Activated T-cell treated with anti-CD3 and anti-CD28 coated beads, Interleukin-2, amount 50 U/mL, for 24 hours (primary cell): ENCODE results near the gene TMEM120A.

Experiments
- DNase-seq: peaks from one replicate; pipeline ENCODE4 v3.0.0-alpha.2; 2020
- H3K27ac Mint-ChIP-seq: 2 replicates; pipeline ENCODE4 v1.8.0; 2020; ENCODE audit warnings: mild to moderate bottlenecking, mixed read lengths
- H3K27me3 Mint-ChIP-seq: 2 replicates; pipeline ENCODE4 v1.8.0; 2020; ENCODE audit warnings: mixed read lengths
- H3K36me3 Mint-ChIP-seq: 2 replicates; pipeline ENCODE4 v1.8.0; 2020; ENCODE audit warnings: low read depth, mixed read lengths
- H3K4me1 Mint-ChIP-seq: 2 replicates; pipeline ENCODE4 v1.8.0; 2020; ENCODE audit warnings: low read depth, mixed read lengths
- H3K4me3 Mint-ChIP-seq: 2 replicates; pipeline ENCODE4 v1.8.0; 2020; ENCODE audit warnings: mild to moderate bottlenecking, moderate library complexity, mixed read lengths
- H3K9me3 Mint-ChIP-seq: 2 replicates; pipeline ENCODE4 v1.8.0; 2020; ENCODE audit warnings: mixed read lengths

Gene TMEM120A

DNA sequence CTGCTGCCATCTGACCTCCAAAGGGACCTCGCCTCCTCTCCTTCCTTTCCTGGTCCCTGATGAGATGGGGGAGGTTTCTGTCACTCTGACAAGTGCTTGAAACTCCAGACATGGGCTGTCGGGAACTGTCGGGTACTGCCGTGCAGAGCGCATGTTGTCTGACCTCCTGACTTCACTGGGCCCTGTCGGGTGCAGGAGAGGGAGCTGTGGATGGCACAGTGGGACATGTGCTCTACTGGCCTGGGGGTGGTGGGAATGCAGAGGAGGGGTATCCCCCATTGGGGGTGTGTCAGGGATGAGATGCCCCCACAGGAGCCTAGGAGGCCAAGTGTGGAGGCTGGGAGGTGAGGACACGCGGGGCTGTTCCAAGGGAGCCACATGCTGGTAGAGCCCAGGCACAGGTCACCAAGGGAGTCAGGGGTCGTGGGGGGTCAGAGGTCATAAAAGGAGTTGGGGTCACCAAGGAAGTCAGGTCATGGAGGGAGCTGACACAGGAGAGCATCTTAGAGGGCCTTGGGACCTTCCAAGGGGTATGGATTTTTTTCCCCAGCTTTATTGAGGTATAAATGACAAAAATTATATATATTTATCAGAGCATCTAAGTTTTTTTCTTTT, 30.9 kb downstream of the TMEM120A start:
- Mint-ChIP-seq H3K36me3 (peaks cover 42% of the 10 kb centered on the region), H3K9me3 (no peaks in the 10 kb centered on the region), H3K27ac (no peak overlapping the region), H3K27me3 (no peaks in the 10 kb centered on the region), H3K4me1 (no peaks in the 10 kb centered on the region), H3K4me3 (no peak overlapping the region)
- DNase-seq: no peak

DNA sequence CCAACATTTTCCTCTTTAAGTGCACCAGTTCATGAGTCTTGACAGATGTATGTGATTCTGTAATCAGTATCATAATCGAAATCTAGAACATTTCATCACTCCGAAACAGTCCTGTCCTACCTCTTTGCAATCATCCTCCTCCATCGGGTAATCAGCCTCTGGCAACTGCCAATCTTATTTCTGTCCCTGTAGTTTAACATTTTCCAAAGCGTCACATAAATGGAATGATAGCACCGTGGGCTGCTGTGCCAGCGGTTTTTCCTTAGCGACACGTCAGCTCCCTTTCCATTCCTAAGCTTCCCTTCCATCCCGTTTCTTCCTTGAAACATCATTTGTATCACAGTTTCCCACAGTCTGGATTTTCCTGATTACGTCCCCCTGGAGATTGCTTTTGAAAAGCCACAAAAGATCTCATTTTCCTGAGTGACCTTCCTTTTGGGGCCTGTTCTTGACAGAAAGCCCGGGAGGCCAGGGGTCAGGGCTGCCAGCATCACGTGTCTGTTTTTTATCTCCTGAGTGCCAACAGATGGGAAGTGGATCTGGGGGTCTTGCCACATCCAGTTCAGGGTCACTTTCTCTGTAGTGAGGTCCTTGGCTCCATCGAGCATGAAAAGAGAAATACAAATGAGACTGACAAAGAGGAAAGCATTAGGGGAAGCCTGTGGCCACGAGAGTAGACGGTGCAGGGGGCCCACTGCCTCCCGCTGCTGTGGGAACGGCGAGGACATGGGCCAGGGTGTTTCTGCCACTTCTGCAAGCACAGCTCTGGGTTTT, 31.6 kb downstream of the TMEM120A start:
- H3K27ac Mint-ChIP-seq: no peak overlapping the region
- H3K4me3 Mint-ChIP-seq: no peak overlapping the region
- no peak for DNase-seq
- H3K36me3 Mint-ChIP-seq: peaks cover 47% of the 10 kb centered on the region
- H3K4me1 Mint-ChIP-seq: no peaks in the 10 kb centered on the region
- no peaks in the 10 kb centered on the region for H3K9me3 Mint-ChIP-seq
- H3K27me3 Mint-ChIP-seq: no peaks in the 10 kb centered on the region

DNA sequence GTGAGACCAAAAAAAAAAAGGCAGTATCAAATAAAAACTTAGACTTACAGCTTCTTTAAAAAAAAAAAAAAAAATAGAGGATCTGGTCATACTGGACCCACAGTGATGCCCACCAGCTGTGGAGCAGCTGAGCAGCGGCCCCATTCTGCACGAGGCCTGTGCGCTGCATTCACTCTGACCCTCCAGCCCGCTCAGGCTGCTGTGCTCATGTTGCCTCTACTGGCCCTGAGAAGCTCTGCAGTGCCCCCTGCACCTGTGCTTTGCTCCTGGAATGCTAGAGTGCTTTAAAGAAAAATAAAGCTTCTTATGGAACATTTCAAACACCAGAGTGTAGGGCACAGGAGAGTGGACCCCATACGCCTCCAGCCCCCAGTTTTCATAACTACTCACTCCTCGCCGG, 33.2 kb downstream of the TMEM120A start:
- Mint-ChIP-seq H3K27me3 (no peaks in the 10 kb centered on the region), H3K4me3 (no peak overlapping the region), H3K27ac (no peak overlapping the region), H3K36me3 (peaks cover 52% of the 10 kb centered on the region), H3K9me3 (no peaks in the 10 kb centered on the region), H3K4me1 (no peaks in the 10 kb centered on the region)
- no peak for DNase-seq

DNA sequence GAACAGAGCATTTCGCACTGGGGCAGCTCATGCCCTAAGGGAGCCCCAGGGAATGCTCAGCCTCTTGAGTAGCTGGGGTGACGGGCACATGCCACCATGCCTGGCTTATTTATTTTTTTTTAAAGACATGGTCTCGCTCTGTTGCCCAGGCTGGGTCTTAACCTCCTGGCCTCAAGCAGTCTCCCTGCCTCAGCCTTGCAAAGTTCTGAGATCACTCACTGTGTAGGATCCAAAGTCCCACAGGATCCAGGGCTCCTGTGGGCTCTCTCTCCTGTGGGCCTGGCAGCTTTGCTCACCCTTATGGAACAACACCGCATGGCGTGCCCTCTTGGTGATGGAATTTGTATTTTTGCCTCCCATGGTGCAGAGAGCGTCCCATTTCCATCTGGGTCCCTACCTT, 34.0 kb downstream of the TMEM120A start:
- H3K4me1 Mint-ChIP-seq: no peaks in the 10 kb centered on the region
- peaks cover 55% of the 10 kb centered on the region for H3K36me3 Mint-ChIP-seq
- no peak overlapping the region for H3K27ac Mint-ChIP-seq

DNA sequence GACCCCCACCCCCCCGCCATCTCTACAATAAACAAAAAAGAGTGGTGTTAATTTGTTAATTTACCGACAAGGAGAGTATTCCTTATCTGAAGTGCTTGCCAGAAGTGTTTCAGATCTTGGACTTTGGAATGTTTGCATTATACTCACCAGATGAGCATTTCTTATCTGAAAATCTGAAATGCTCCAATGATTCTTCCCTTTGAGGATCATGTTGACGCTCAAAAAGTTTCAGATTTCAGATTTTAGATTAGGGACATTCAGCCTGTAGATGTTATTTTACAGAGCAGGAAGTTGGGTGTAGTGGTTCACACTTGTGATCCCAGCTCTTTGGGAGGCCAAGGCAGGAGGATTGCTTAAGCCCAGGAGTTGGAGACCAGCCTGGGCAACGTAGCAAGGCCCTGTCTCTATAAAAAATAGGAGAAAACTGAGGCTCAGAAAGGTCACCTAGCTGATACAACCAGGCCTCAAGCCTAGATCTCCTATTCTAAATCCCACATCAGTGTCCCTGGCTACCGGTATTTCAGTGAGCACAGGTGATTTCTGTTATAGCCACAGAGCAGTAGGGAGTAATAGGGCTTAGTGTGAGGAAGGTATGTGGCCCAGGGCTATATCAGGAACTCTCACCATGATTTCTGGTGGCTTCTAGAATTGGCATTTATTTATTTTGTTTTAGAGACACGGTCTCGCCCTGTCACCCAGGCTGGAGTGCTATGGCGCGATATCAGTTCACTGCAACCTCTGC, 35.4 kb downstream of the TMEM120A start:
- peaks cover 59% of the 10 kb centered on the region for H3K36me3 Mint-ChIP-seq
- H3K4me3 Mint-ChIP-seq: no peak overlapping the region
- H3K27ac Mint-ChIP-seq: no peak overlapping the region
- no peaks in the 10 kb centered on the region for H3K4me1 Mint-ChIP-seq
- H3K27me3 Mint-ChIP-seq: no peaks in the 10 kb centered on the region
- DNase-seq: no peak
- H3K9me3 Mint-ChIP-seq: no peaks in the 10 kb centered on the region

More for the DNA sequence above, 34.0 kb downstream of the TMEM120A start:
- DNase-seq: no peak
- Mint-ChIP-seq H3K4me3 (no peak overlapping the region), H3K27me3 (no peaks in the 10 kb centered on the region), H3K9me3 (no peaks in the 10 kb centered on the region)

DNA sequence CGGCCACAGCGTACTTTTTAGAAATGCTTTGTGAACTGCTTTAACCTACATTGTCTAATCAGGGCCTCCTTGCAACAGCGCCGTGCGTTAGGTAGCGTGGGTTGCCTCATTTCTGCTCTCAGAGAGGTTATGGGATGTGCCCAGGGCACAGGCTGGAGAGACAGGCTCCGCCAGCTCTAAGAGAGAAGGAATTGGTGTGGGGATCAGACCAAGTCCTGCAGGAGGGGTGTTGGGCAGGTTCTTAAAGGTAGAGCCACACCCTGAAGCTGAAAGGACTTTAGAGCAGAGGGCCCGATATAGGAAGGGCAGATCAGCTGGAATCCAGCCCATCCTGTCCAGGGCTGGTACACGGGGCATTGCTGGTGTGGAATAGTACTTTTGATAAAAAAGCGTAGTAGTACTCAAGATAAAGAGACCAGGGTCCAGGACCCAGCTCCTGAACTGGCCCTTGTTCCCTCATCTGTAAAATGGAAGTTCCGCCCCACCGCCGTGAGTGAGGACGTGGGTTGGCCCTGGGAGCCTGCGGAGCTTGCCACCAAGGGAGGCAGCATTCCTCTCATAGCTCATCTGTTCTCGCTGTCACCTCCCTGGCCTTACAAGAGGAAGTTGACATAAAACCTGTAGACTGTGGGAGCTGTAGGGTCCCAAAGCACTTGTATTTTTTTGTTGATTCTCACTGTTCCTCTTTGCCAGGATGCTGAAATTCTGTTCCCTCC, 37.2 kb downstream of the TMEM120A start:
- H3K9me3 Mint-ChIP-seq: no peaks in the 10 kb centered on the region
- no peak for DNase-seq
- H3K4me1 Mint-ChIP-seq: no peaks in the 10 kb centered on the region
- H3K27me3 Mint-ChIP-seq: no peaks in the 10 kb centered on the region
- H3K36me3 Mint-ChIP-seq: peaks cover 59% of the 10 kb centered on the region
- H3K27ac Mint-ChIP-seq: no peak overlapping the region
- H3K4me3 Mint-ChIP-seq: no peak overlapping the region

DNA sequence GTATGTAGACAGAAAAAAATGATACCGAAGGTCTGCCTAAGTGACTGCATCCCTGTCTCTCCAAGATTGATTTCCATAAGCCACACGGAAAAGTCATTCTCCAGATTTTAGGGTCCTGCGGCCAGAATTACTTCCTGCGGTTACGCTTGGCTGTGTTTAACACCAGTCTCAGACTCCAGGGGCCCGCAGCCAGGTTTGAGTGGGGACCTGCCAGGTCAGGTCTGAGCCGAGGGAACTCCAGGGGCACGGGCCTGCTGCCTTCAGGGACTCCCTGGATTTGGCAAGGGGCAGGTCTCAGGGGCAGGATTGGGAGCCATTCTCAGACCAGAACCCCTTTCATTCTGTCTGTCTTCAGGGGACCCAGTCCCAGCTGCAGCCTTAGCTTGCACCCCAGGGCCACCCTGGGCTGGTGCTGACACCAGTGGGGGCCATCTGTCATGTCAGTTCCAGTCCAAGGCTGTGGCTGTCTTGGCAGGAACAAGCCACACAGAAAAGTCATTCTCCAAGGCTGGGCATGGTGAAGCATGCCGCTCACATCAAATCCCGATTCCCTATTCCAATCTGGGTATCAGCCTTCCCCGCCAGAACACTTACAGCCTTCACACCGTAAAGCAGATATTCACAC, 39.0 kb downstream of the TMEM120A start:
- Mint-ChIP-seq H3K36me3 (peaks cover 50% of the 10 kb centered on the region), H3K4me3 (no peak overlapping the region), H3K27me3 (no peaks in the 10 kb centered on the region), H3K4me1 (no peaks in the 10 kb centered on the region), H3K9me3 (no peaks in the 10 kb centered on the region), H3K27ac (no peak overlapping the region)
- DNase-seq: no peak

DNA sequence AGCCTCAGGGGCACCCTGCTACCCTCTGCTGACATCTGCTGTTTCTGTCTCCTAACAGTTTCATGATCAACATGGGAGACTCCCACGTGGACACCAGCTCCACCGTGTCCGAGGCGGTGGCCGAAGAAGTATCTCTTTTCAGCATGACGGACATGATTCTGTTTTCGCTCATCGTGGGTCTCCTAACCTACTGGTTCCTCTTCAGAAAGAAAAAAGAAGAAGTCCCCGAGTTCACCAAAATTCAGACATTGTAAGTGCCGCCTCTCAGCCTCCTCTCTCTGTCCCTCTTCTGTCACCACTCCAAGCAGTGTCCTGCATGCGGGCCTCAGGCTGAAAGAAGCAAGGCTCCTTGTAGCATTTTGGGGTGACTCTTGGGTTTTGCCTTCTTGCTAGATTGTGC, 40.5 kb downstream of the TMEM120A start:
- no peak overlapping the region for H3K4me3 Mint-ChIP-seq
- H3K36me3 Mint-ChIP-seq: peaks cover 47% of the 10 kb centered on the region
- no peak overlapping the region for H3K27ac Mint-ChIP-seq
- no peaks in the 10 kb centered on the region for H3K4me1 Mint-ChIP-seq
- no peaks in the 10 kb centered on the region for H3K9me3 Mint-ChIP-seq
- no peak for DNase-seq
- H3K27me3 Mint-ChIP-seq: no peaks in the 10 kb centered on the region

DNA sequence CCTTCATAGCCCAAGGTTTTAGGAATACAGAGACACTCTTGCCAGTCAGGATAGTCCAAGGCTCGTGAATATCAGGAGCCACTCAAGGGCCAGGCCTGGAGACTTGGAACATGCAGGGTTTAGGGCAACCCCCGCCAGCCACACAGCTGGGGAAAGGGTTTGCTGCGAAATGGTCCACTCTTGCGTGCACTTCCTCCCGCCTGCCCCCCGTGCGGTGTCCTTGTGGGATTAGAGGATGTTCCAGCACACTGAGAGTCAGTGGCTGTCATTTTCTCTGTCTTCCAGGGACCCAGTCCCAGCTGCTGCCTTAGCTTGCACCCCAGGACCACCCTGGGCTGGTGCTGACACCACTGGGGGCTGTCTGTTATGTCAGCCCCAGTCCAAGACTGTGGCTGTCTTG, 41.0 kb downstream of the TMEM120A start:
- Mint-ChIP-seq H3K27ac (no peak overlapping the region), H3K9me3 (no peaks in the 10 kb centered on the region), H3K36me3 (peaks cover 43% of the 10 kb centered on the region), H3K4me3 (no peak overlapping the region), H3K27me3 (no peaks in the 10 kb centered on the region), H3K4me1 (peaks cover 2% of the 10 kb centered on the region)
- no peak for DNase-seq

DNA sequence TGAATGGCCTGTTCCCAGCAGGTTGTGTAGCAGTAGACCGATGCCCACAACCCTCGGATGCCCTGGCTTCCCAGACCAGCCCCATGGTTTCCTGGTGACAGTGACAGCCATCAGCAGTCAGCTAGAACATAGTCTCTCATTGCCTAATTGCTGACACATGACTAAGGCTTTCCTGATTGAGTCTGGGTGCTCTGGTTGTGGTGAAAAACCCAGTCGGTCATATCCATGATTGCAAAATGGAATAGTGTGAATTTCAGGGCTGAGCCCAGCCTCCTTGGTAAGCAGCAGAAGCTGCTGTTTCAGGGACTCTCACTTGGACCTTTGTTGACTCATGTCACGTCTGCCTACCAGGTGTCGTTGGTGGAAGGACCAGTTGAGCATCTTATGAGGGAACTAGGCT, 42.9 kb downstream of the TMEM120A start:
- Mint-ChIP-seq H3K9me3 (no peaks in the 10 kb centered on the region), H3K4me1 (peaks cover 6% of the 10 kb centered on the region), H3K27me3 (no peaks in the 10 kb centered on the region), H3K4me3 (no peak overlapping the region), H3K36me3 (peaks cover 36% of the 10 kb centered on the region), H3K27ac (no peak overlapping the region)
- no peak for DNase-seq

DNA sequence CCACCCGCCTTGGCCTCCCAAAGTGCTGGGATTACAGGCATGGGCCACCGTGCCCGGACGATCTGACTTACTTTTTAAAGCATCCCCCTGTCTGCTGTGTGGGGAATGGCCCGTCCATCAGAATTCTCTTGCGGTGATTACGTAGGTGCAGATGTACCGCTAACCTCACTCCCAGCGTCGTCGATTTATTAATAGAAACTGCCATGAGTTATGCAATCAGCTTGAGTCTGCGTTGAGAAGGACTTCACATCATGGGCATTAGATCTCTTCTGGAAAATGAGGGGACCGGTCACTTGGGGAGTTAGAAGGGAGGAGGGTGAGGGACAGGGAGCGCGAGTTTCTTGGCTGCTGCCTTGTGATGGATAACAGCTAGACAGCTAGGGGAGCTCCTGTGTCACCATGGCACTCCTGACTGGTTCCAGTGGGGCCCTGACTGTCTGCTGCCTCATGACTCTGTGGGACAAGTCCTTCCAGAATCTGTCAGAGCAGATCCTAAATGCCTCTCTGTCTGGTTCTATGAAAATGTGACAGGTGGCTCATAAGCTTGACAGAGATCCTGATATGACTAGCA, 44.2 kb downstream of the TMEM120A start:
- no peak for DNase-seq
- H3K27ac Mint-ChIP-seq: no peak overlapping the region
- H3K4me3 Mint-ChIP-seq: no peak overlapping the region
- H3K36me3 Mint-ChIP-seq: peaks cover 23% of the 10 kb centered on the region
- peaks cover 15% of the 10 kb centered on the region for H3K4me1 Mint-ChIP-seq
- H3K27me3 Mint-ChIP-seq: no peaks in the 10 kb centered on the region
- no peaks in the 10 kb centered on the region for H3K9me3 Mint-ChIP-seq

DNA sequence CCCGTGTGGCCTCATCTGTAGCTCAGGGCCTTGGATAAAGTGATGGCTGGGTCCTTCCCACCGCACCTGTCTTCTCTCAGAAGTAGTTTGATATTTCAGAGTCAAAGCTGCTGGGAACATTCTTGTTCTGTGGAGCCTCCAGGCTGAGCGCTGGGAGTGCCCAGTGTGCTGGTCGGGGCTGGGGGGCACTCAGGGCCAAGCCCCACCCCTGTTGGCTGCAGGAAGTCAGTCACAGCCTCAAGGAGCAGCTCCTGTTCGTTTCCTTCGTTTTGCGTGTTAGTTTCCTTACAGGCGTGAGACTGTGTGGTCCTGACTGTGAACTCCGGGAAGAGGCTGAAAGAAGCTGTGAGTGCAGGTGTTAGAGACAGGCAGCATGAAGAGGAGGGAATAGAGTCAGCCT, 46.2 kb downstream of the TMEM120A start:
- Mint-ChIP-seq H3K36me3 (peaks cover 12% of the 10 kb centered on the region), H3K4me1 (peaks cover 28% of the 10 kb centered on the region)

DNA sequence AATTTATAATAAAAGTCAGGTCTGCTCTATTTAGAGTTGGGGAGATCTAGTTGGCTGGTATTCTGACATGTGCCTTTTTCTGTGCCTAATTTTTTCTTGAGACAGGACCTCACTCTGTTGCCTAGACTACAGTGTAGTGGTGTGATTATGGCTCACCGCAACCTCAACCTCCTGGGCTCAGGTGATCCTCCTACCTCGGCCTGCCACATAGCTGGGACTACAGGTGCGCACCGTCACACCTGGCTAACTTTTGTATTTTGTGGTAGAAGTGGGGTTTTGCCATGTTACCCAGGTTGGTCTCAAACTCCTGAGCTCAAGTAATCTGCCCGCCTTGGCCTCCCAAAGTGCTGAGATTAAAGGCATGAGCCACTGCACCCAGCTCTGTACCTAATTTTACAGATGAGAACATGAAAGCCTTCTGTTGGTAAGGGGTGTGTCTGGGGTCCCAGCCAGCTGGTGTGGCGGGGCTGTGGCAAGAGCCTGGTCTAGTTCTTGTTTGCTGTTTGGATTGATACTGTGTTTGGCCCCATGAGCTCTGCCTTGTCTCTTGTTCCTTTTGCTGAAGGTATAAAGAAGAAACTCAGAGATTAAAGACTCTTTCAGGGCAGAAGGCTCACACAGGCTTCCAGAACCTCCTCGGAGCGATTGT, 48.1 kb downstream of the TMEM120A start:
- Mint-ChIP-seq H3K27me3 (no peaks in the 10 kb centered on the region), H3K9me3 (no peaks in the 10 kb centered on the region), H3K27ac (no peak overlapping the region), H3K4me1 (peaks cover 28% of the 10 kb centered on the region), H3K4me3 (no peak overlapping the region), H3K36me3 (peaks cover 12% of the 10 kb centered on the region)
- DNase-seq: no peak

More for the DNA sequence above, 46.2 kb downstream of the TMEM120A start:
- no peak overlapping the region for H3K4me3 Mint-ChIP-seq
- no peaks in the 10 kb centered on the region for H3K27me3 Mint-ChIP-seq
- no peak for DNase-seq
- H3K27ac Mint-ChIP-seq: no peak overlapping the region
- no peaks in the 10 kb centered on the region for H3K9me3 Mint-ChIP-seq
